Endothelial cell of umbilical vein (primary cell): ENCODE results near the gene SELENON. TPM values are rescaled to one million over a fixed set of nuclear protein-coding genes. Genes with fewer than 3 reads are reported as not detected.

Experiments used
- BruUV-seq: library from RNA; stranded (reverse); fragments of 400-500 nt; replicated peaks from 2 replicates; lab custom pipeline; 2021; lab: Mats Ljungman, UMichigan
- CTCF ChIA-PET: fragments of 300-600, 350-600 bp; sonication (Branson Sonifier 250); formaldehyde crosslinking; loops from one replicate; lab custom pipeline; 2021; ENCODE audit warnings: antibody characterized with exemption, inconsistent platforms; lab: Charles Lee
- POLR2A ChIA-PET: fragments of 300-600, 350-600 bp; sonication (Branson Sonifier 250); formaldehyde crosslinking; loops from one replicate; lab custom pipeline; 2021; ENCODE audit warnings: antibody characterized with exemption, inconsistent platforms; lab: Charles Lee
- DNase-seq: peaks from one replicate; pipeline ENCODE4 v3.0.0-alpha.2; 2011; ENCODE audit warnings: low read depth, low spot score
- FAIRE-seq: peaks from 2 replicates; lab custom pipeline; 2011; peaks lifted over from hg19 to GRCh38; lab: Jason Lieb, UNC
- H2AFZ ChIP-seq: 2 replicates; pipeline ENCODE4 v1.6.0; 2012; ENCODE audit warnings: low read depth, low read length, control low read depth, inconsistent platforms
- H3K27ac ChIP-seq: 2 replicates; pipeline ENCODE4 v1.5.1; 2011; ENCODE audit warnings: low read depth, mild to moderate bottlenecking, control low read depth, low read length, moderate library complexity; ENCODE audit not compliant: insufficient read depth
- H3K27me3 ChIP-seq, 2 experiments: 2 replicates each; pipeline versions ENCODE4 v1.6.0 to v1.6.1; 2011; ENCODE audit warnings: low read length in 2 of 2, mixed read lengths in 1 of 2; ENCODE audit not compliant: control insufficient read depth in 2 of 2, insufficient read depth in 2 of 2
- H3K36me3 ChIP-seq, 2 experiments: 2 replicates in 1 of 2; 3 replicates in 1 of 2; pipeline ENCODE4 v1.5.1; 2011; ENCODE audit warnings: low read length in 2 of 2, mild to moderate bottlenecking in 1 of 2, moderate library complexity in 1 of 2; ENCODE audit not compliant: control insufficient read depth in 2 of 2, insufficient read depth in 2 of 2; ENCODE audit errors: extremely low read depth in 1 of 2
- H3K4me1 ChIP-seq: 3 replicates; pipeline ENCODE4 v1.5.1; 2011; ENCODE audit warnings: mild to moderate bottlenecking, low read length; ENCODE audit not compliant: control insufficient read depth, insufficient read depth; ENCODE audit errors: extremely low read depth
- H3K4me2 ChIP-seq: 2 replicates; pipeline ENCODE4 v1.6.1; 2011; ENCODE audit warnings: low read length, control low read depth, mixed read lengths; ENCODE audit not compliant: insufficient read depth
- H3K4me3 ChIP-seq, 3 experiments: fragments of 200-600 bp in 1 of 3; sonication (generic), shearing (Covaris generic) in 1 of 3; replicated peaks in 1 of 3; 2 replicates each; pipeline ENCODE4 v1.5.1; 2011 to 2016; ENCODE audit warnings: control low read depth in 3 of 3, low read length in 3 of 3, mild to moderate bottlenecking in 2 of 3, inconsistent platforms in 1 of 3, low read depth in 1 of 3, moderate library complexity in 1 of 3; ENCODE audit not compliant: insufficient read depth in 1 of 3
- H3K79me2 ChIP-seq: 2 replicates; pipeline ENCODE4 v1.6.0; 2012; ENCODE audit warnings: low read length, inconsistent platforms; ENCODE audit not compliant: control insufficient read depth, insufficient read depth
- H3K9ac ChIP-seq: replicated peaks from 2 replicates; pipeline ENCODE3; 2011; ENCODE audit warnings: low read length, control low read depth; ENCODE audit not compliant: insufficient read depth; ENCODE audit errors: extremely low read depth
- H3K9me1 ChIP-seq: replicated peaks from 3 replicates; pipeline ENCODE4 v1.6.0; 2011; ENCODE audit warnings: mild to moderate bottlenecking, low read length; ENCODE audit not compliant: control insufficient read depth, insufficient read depth; ENCODE audit errors: extremely low read depth
- H3K9me3 ChIP-seq: replicated peaks from 2 replicates; pipeline ENCODE4 v1.5.1; 2012; ENCODE audit warnings: low read length, inconsistent platforms; ENCODE audit not compliant: control insufficient read depth, insufficient read depth
- H4K20me1 ChIP-seq: replicated peaks from 2 replicates; pipeline ENCODE3; 2011; ENCODE audit warnings: mild to moderate bottlenecking, low read length; ENCODE audit not compliant: control insufficient read depth, insufficient read depth; ENCODE audit errors: extremely low read depth
- CTCF ChIP-seq, 2 donors: IDR thresholded peaks; 1 replicate in 1 of 2; 2 replicates in 1 of 2; pipeline ENCODE4 v1.5.1; 2011; ENCODE audit warnings: low read length in 2 of 2, mild to moderate bottlenecking in 2 of 2, moderate library complexity in 2 of 2, control low read depth in 1 of 2, inconsistent platforms in 1 of 2, low read depth in 1 of 2; ENCODE audit not compliant: insufficient read depth in 1 of 2; ENCODE audit errors: extremely low read depth in 1 of 2
- EZH2 ChIP-seq: IDR thresholded peaks from 2 replicates; pipeline ENCODE4 v1.6.1; 2012; ENCODE audit warnings: borderline replicate concordance, low read depth, mild to moderate bottlenecking, moderate library complexity, low read length, inconsistent platforms; ENCODE audit not compliant: severe bottlenecking
- FOS ChIP-seq: IDR thresholded peaks from 2 replicates; pipeline ENCODE4 v1.6.1; 2011; ENCODE audit warnings: mild to moderate bottlenecking, low read length, moderate library complexity, borderline replicate concordance; ENCODE audit not compliant: insufficient read depth
- JUN ChIP-seq: IDR thresholded peaks from 2 replicates; pipeline ENCODE4 v1.6.1; 2011; ENCODE audit warnings: borderline replicate concordance, low read depth; ENCODE audit not compliant: insufficient read length, insufficient read depth
- MAX ChIP-seq: IDR thresholded peaks from 2 replicates; pipeline ENCODE4 v1.6.1; 2011; ENCODE audit not compliant: insufficient read depth, insufficient read length
- MYC ChIP-seq: IDR thresholded peaks from one replicate; pipeline ENCODE4 v1.6.1; 2011; ENCODE audit warnings: mild to moderate bottlenecking, low read depth, low read length
- POLR2AphosphoS5 ChIP-seq: IDR thresholded peaks from 2 replicates; pipeline ENCODE4 v1.6.1; 2012; ENCODE audit warnings: low read depth, mild to moderate bottlenecking, control low read depth, low read length, moderate library complexity; ENCODE audit not compliant: insufficient read depth
- dilution Hi-C: fragments of 300-500 bp; cut with MboI; formaldehyde crosslinking; loops from one replicate; pipeline ENCODE4 v1.15.0; 2019; ENCODE audit warnings: low sequenced_read_pairs; ENCODE audit not compliant: extremely low pct_ligation_motif_present
- intact Hi-C: fragments of 100-400 bp; cut with micrococcal nuclease; formaldehyde crosslinking; loops from one replicate; pipeline ENCODE4 v1.10.0; 2022
- polyA plus RNA-seq, 4 experiments: library from polyadenylated mRNA; depleted of rRNA in 3 of 4; stranded (reverse) in 3 of 4; unstranded in 1 of 4; fragments of >200 nt; gene quantifications; 2 replicates each; pipeline versions ENCODE4 v1.2.1 to v1.2.3, GENCODE V29; 2011 to 2012; ENCODE audit warnings: missing spikeins in 1 of 4
- total RNA-seq: library from RNA; stranded (reverse); gene quantifications from 2 replicates; pipeline ENCODE4 v1.2.3, GENCODE V29; 2021

Gene SELENON
- total and polyA plus RNA-seq, 2 donors (not counting 3 experiments of a cell fraction or from before 2014, with no cell fraction given) = 117 to 182 TPM

- H3K27ac ChIP-seq = no peak overlapping the region
Observed at GRCh38 chr1:25756215-25756614, 43.8 kb upstream of the SELENON start.

More at GRCh38 chr1:25756215-25756614, 43.8 kb upstream of the SELENON start:
- Histone ChIP-seq H2AFZ (no peak overlapping the region), H3K4me2 (no peak overlapping the region), H3K9me3 (no peaks in the 10 kb centered on the region), H3K79me2 (no peaks in the 10 kb centered on the region), H3K4me3 (no peak overlapping the region), H3K36me3 (no peaks in the 10 kb centered on the region), H3K27me3 (peaks cover 0 to 4% of the 10 kb centered on the region in 2 experiments), H3K4me1 (no peaks in the 10 kb centered on the region), H3K9ac (no peak overlapping the region), H3K9me1 (no peaks in the 10 kb centered on the region), H4K20me1 (no peaks in the 10 kb centered on the region)
- intact Hi-C loops (no loop called here), dilution Hi-C loops (no loop called here)
- ChIA-PET POLR2A (no interaction called here), CTCF (interaction anchor here (1.0 to 1.5 kb wide), 2 partner anchors 10 to 137 kb away, joined by 3 to 7 read pairs; no protein-coding TSS in a partner anchor)
- BruUV-seq = no TSS peak
- DNase-seq = peak; percentile 35
- TF ChIP-seq JUN = no peak
- TF ChIP-seq MYC = no peak
- no peak for TF ChIP-seq MAX
- TF ChIP-seq CTCF (IDR thresholded peaks at IDR 0.05; ENCODE audit: extremely low read depth in 1 of 2, insufficient read depth in 1 of 2, low read depth in 1 of 2, low read length in 2 of 2) = no peak
- TF ChIP-seq FOS = no peak
- TF ChIP-seq POLR2AphosphoS5 = no peak
- no peak for TF ChIP-seq EZH2
- FAIRE-seq = no peak
